ENCODE measurements around the gene RNF141.
A peak's percentile ranks its signal among the peaks of the same experiment; 100 is the strongest.

Gene RNF141, protein sequence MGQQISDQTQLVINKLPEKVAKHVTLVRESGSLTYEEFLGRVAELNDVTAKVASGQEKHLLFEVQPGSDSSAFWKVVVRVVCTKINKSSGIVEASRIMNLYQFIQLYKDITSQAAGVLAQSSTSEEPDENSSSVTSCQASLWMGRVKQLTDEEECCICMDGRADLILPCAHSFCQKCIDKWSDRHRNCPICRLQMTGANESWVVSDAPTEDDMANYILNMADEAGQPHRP

DNA sequence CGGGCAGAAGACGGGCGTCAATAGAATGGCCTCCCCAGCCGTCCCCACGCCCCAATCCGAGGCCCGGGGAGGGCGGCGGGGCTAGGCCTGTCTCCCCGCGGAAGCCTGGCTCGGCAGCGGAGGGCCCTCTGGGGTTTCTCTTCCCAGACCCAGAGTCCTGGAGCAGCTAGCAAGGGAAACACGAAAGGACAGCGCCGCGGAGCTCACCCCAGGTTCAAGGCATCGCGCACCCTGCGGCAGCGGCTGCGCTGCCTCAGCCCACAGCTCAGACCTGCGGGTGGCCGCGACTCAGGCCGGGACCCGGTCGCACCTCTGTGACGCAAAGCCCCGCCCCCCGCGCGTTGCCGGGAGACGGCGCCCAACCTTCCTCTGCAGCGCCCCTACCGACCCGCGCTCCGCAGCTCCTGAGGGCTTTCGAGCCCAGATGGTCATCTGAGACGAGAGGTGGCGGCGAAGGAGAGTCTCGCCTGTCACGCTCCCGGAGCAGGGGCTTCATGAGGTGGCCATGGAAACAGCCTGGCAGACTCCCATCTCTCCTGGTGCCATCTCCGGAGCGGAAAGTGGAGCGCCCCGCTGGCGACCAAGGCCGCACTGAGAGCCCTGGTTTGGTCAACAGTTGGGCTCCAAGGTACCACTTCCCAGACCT is at the start of gene RNF141:
TSS of gene RNF141 (minus strand) at position 273 of the 646 bp plus-strand sequence. CDS start 7,029 bp downstream, outside the sequence.
- DNase-seq (ENCODE audit: insufficient read length, low spot score) (peak; percentile 91), FAIRE-seq (peak; percentile 65)
- peak; percentile 98 for TF ChIP-seq POLR2A (IDR thresholded peaks at IDR 0.05; ENCODE audit: low read depth, low read length)

DNA sequence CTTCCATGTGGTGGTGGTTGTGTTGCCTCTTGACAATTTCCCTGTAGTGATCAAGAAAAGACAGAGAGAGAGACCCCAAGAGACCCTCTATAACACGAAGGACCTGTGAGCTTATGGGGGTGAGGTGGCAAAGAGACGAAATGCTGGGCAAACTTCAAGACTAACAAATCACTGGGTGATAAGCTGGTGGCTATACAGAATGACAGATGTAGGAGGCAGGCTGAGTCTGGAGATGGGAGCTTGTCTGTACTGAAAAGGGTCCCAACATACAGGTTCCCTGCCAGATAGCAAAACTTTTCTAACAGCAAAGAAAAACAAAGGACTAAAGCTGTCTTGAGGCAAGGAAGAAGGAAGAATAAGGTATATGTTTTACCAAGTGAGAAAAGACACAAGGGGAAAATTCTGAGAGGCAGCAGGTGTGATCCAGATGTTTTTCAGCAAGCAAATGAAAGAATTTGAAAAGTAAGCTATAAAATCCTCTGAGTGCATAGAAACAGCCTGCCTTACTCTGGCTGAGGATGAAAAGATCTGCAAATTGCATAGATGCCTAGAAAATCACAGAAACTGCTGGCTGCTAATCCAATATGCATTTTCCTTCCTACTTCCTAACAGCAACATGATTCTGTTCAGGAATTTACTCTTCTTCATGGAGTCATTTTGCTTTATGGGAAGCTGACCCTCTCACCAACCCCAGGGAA is 49.4 kb upstream of the RNF141 start:
- DNase-seq (ENCODE audit: insufficient read length, low spot score) (no peak), FAIRE-seq (no peak)
- no peak for TF ChIP-seq POLR2A (IDR thresholded peaks at IDR 0.05; ENCODE audit: low read depth, low read length)

DNA sequence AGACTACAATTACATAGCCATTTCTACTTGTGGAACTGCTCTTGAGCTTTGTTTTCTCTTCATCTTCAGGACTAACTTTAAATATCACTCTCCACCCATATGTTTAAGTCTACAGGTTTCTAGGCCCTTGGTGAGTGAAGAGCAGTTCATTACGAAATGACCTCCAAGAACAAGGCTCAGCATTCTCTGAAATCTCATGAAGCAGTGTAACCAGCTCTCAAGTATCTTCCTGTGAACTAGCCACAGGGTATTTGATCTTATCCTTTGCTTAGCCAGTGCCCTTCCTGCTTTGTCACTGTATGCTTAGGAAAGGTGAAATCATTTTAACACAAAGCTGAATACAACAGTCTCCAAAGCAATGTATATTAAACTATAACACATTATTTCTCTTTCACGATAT is 47.9 kb upstream of the RNF141 start:
- FAIRE-seq (no peak), DNase-seq (ENCODE audit: insufficient read length, low spot score) (no peak)
- no peak for TF ChIP-seq POLR2A (IDR thresholded peaks at IDR 0.05; ENCODE audit: low read depth, low read length)

DNA sequence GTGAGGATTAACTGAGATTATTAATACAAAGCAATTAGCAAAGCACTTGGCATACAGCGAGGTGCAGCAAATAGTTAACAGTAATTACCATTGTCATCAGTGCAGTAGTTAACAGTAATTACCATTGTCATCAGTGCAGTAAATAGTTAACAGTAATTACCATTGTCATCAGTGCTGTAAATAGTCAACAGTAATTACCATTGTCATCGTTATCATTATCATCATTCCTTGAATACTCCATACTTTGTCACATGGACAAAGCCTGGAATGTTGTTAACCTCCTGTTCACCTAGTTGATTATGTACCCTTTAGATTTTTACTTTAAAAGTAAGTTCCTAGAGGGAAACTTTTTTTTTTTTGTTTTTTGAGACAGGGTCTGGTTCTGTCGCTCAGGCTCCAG is 47.0 kb upstream of the RNF141 start:
- no peak for TF ChIP-seq POLR2A (IDR thresholded peaks at IDR 0.05; ENCODE audit: low read depth, low read length)
- FAIRE-seq, result no peak

DNA sequence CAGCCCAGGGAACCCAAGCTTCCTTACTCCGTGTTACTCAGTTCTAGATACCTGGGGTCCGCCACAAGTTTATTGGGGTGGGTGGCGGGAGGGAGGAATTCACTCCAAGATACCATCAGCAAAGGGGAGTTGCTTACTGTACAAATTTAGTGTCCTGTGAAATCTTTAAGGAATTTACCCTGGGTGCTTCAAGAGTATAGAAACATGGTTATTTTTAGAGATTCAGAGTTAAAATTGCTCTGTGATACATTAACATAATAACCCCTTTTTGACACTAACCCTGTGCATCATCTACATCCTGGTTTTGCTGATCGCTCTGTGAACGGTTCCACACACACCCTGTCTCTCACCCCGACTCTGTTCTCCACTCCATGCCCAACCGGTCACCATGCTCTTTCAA is 46.4 kb upstream of the RNF141 start:
- no peak for DNase-seq (ENCODE audit: insufficient read length, low spot score)
- no peak for FAIRE-seq

More for the DNA sequence above, 47.0 kb upstream of the RNF141 start:
- no peak for DNase-seq (ENCODE audit: insufficient read length, low spot score)

DNA sequence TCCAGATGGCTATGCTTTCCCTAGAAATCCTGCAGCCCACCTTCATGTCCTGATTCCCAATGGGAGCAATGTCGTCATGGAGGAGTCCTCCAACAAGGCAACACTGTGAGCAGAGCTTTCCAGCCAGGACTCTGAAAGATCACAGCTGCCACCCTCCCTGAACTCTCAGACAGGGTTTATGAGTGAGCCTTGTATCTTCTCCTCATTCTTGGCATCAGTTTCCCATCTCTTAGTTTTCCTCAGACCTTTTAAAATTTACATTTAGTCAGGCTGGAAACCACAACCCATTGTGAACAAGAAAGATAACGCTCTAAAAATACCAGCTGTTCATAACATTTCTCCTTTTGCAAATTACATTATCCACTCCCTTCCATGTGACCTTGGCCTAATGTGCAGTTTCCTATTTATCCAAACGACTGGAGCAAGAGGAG is 43.1 kb upstream of the RNF141 start:
- TF ChIP-seq POLR2A (IDR thresholded peaks at IDR 0.05; ENCODE audit: low read depth, low read length), result no peak
- no peak for FAIRE-seq
- no peak for DNase-seq (ENCODE audit: insufficient read length, low spot score)

More for the DNA sequence above, 46.4 kb upstream of the RNF141 start:
- TF ChIP-seq POLR2A (IDR thresholded peaks at IDR 0.05; ENCODE audit: low read depth, low read length), result no peak

DNA sequence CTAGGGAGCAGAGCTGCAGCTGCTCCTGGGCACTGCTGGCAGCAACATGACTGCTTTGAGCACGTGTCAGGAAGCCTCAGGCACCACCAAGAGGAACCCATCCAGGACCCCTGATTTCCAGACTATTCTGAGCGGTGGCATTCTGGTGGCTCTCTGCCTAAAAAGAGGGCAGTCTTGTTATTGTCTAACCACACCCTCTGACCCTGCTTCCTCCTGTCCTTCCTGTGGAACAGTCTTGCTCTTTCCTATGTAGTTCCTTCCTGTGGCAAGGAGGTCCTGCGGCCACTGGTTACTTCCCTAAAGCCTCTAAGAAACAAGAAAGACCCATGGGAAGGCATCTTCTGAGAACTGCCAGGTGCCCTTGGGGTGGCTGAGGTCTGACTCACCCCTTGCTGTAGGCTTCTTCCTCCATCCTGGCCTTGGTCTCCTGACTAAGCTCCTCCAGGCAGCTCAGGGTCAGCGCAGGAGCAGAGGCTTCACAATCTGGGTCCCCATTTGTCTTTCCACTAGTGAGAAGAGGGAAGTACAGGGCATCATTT is 40.6 kb upstream of the RNF141 start:
- TF ChIP-seq POLR2A (IDR thresholded peaks at IDR 0.05; ENCODE audit: low read depth, low read length), result no peak
- no peak for DNase-seq (ENCODE audit: insufficient read length, low spot score)
- FAIRE-seq, result no peak

DNA sequence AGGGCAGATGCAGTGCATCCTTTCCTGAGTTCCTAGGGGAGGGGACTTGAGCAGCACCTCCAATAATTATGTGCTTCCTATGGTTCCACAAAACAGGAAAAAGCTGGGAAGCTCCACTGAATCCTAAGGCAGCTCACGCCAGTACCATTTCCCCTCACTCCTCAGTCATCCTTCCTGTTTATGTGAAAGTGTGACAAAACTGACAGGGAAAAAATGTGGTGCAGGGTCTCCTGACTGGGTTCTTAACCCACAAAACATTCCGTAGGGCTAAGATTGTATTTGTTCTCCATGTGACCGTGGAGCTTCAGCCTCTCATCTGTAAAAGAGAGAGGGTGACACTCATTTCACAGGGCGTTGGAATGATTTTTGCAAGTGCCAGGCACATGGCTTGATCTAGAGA is 39.6 kb upstream of the RNF141 start:
- DNase-seq (ENCODE audit: insufficient read length, low spot score), result no peak
- TF ChIP-seq POLR2A (IDR thresholded peaks at IDR 0.05; ENCODE audit: low read depth, low read length), result no peak

DNA sequence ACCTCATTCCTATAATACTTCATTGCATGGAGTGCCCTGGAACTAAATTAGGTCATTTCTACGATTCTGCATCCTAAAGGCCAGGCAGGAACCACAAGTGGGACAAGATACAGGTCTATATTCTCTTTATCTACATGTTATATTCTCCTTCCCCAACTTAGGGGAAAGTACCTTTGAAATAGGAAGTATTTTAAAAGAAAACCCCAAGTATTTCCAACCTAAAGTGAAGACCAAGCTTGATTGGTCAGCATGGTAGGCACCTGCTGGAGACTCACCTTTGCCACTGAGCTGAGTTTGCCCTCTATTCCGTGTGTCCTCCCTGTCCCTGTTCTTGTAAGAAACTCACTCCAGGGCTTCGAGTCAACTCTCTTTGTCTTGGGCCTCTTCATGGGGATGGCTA is 38.7 kb upstream of the RNF141 start:
- DNase-seq (ENCODE audit: insufficient read length, low spot score) (no peak), FAIRE-seq (no peak)
- TF ChIP-seq POLR2A (IDR thresholded peaks at IDR 0.05; ENCODE audit: low read depth, low read length), result no peak

More for the DNA sequence above, 39.6 kb upstream of the RNF141 start:
- FAIRE-seq, result no peak

DNA sequence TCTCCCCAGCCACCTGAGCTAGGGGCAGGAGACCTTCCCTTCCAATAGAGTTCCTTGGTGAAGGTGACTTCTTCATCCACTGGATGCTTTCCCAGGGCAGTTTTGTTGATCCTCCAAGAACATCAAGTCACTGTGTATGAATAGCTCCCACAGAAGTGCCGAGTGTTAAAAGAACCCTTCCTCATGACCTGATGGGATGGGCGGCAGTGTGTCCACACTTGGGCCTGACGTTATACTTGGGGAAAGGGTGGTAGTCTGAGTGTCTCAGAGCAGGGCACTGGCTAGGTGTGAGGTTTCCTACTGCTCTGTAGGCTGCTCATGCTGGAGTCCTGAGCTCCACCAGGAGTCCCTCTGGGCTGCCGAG is 35.0 kb upstream of the RNF141 start:
- DNase-seq (ENCODE audit: insufficient read length, low spot score), result no peak
- no peak for TF ChIP-seq POLR2A (IDR thresholded peaks at IDR 0.05; ENCODE audit: low read depth, low read length)
- FAIRE-seq, result no peak

DNA sequence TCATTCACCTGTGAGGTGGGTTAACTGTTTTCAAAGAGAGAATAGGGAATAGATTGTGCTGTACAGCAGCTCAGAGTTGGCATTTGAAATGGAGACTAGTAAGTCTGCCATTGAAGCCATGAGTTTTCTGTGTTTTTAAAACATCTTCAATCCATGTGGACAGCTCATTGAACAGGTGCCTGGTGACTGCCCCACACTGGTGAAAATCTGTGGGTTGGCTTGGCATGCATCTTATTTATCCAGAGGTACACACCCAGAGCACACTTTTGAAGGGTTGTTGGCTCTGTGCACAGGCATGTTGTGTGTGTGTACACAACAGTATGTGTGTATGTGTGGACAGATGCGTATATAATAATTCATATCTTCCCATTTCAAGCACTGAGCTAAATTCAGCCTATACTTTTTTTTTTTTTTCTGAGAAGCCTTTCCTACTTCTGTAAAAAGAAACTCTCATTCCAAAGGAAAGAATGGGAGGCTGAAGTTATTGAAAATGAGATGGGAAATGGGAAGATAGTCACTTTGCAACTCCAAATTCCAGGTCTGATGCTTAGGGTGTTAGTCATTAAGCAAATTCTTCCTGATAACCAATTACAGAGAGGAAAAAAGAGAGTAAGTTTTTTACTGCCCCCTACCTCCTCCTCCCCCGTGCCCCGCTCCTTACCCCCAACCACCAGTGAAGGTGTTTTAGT is 34.5 kb upstream of the RNF141 start:
- TF ChIP-seq POLR2A (IDR thresholded peaks at IDR 0.05; ENCODE audit: low read depth, low read length), result no peak
- no peak for DNase-seq (ENCODE audit: insufficient read length, low spot score)
- FAIRE-seq, result no peak

DNA sequence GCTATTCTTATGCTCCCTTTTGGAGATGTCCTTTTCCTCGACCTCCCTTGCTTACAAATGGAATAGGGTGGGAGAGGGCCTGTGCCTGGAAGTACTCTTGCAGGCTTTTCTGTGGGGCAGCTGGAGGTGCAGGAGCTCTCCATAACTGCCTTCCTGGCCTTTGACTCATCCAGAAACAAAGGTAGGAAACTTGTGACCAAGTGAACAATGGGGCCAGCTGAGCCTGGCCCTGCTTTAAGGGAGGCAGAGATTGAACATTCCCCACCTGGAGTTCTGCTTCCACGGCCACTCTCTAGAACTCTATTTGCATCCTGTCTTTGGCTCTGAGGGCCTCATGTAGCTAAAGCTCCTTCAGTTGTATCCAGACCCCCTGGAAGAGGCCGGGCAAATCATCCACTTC is 32.6 kb upstream of the RNF141 start:
- no peak for TF ChIP-seq POLR2A (IDR thresholded peaks at IDR 0.05; ENCODE audit: low read depth, low read length)
- FAIRE-seq (no peak), DNase-seq (ENCODE audit: insufficient read length, low spot score) (no peak)

DNA sequence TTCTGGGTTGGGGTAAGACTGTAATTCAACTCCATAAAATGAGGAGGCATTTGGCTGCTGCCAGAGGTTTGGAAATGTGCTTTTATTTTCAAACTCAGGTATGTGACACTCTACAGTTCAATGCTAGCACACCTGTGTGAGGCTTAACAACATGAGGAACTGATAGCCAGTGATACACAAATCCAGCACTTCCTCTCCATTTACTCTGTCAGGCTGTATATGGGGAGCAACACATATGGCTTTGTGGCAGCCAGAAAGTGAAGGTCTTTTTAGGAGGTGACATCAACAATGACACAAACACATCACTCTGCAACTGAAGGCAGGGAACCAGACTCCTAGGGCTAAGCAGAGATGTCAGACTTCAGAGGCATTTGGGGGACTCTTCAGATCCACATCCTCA is 32.0 kb upstream of the RNF141 start:
- no peak for FAIRE-seq
- DNase-seq (ENCODE audit: insufficient read length, low spot score), result no peak
- TF ChIP-seq POLR2A (IDR thresholded peaks at IDR 0.05; ENCODE audit: low read depth, low read length), result no peak

DNA sequence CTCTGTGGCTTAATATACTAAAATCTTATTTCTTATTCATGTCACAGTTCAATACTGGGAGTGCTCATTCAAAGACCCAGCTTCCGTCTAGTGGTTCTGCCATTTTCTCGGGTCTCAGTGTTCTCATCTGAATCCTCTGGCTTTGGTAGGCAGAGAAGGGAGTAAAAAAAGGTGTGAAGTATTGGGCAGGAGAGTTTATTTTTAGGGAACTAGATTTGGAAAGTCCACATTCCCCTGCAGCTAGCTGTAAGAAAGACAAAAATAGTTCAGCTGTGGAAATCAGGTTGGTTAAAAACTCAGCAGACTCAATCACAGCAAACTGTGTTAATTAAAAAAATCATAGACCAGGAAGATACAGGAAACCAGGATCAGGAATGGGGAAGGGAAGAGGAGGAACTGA is 31.5 kb upstream of the RNF141 start:
- FAIRE-seq, result no peak
- DNase-seq (ENCODE audit: insufficient read length, low spot score), result no peak
- no peak for TF ChIP-seq POLR2A (IDR thresholded peaks at IDR 0.05; ENCODE audit: low read depth, low read length)
